Panc1 (cell line): ENCODE data around the gene TEF. TPM values are rescaled to one million over a fixed set of nuclear protein-coding genes. Genes with fewer than 3 reads are reported as not detected.

Source experiments
- ATAC-seq: fragments of 200-7000 bp; cut with Tn5 transposase; 2 replicates; pipeline ENCODE4 v1.9.1; 2020; ENCODE audit warnings: mild to moderate bottlenecking, moderate library complexity
- BruUV-seq: library from RNA; stranded (reverse); fragments of 400-500 nt; replicated peaks from 2 replicates; lab custom pipeline; 2021; lab: Mats Ljungman, UMichigan
- CTCF ChIA-PET: fragments of 300-600 bp; sonication (Branson Sonifier 250); formaldehyde crosslinking; loops from one replicate; lab custom pipeline; 2022; ENCODE audit warnings: antibody characterized with exemption; lab: Charles Lee
- POLR2A ChIA-PET: fragments of 300-600 bp; sonication (Branson Sonifier 250); formaldehyde crosslinking; loops from one replicate; lab custom pipeline; 2022; ENCODE audit warnings: antibody characterized with exemption; lab: Charles Lee
- DNase-seq: peaks from one replicate; pipeline ENCODE4 v3.0.0-alpha.2; 2010; ENCODE audit warnings: low read depth, low spot score
- H3K27ac ChIP-seq: 2 replicates; pipeline ENCODE4 v1.5.1; 2011; ENCODE audit warnings: mild to moderate bottlenecking, low read length, inconsistent platforms
- H3K27me3 ChIP-seq: fragments of 200-500 bp; sonication (Bioruptor generic); 2 replicates; pipeline ENCODE4 v1.6.0; 2014; ENCODE audit warnings: low read length, inconsistent platforms; ENCODE audit not compliant: control insufficient read depth, insufficient read depth
- H3K36me3 ChIP-seq: fragments of 200-500 bp; sonication (Bioruptor generic); 2 replicates; pipeline ENCODE4 v1.5.1; 2014; ENCODE audit warnings: inconsistent platforms, mild to moderate bottlenecking, low read length, moderate library complexity; ENCODE audit not compliant: control insufficient read depth, insufficient read depth
- H3K4me1 ChIP-seq: 2 replicates; pipeline ENCODE4 v1.5.1; 2011; ENCODE audit warnings: inconsistent platforms, mild to moderate bottlenecking, low read length, moderate library complexity; ENCODE audit not compliant: control insufficient read depth, insufficient read depth
- H3K4me3 ChIP-seq, 2 experiments: 2 replicates each; pipeline ENCODE4 v1.5.1; 2011 to 2012; ENCODE audit warnings: low read depth in 2 of 2, low read length in 2 of 2, mild to moderate bottlenecking in 2 of 2, inconsistent platforms in 1 of 2, moderate library complexity in 1 of 2
- H3K9me3 ChIP-seq: fragments of 200-500 bp; sonication (Bioruptor generic); 2 replicates; pipeline ENCODE4 v1.5.1; 2014; ENCODE audit warnings: low read depth, mild to moderate bottlenecking, inconsistent platforms, low read length, moderate library complexity; ENCODE audit not compliant: control insufficient read depth, insufficient read depth
- CTCF ChIP-seq: fragments of 450-650 bp; IDR thresholded peaks from 2 replicates; pipeline ENCODE4 v1.5.1; 2017; ENCODE audit warnings: mild to moderate bottlenecking
- POLR2AphosphoS5 ChIP-seq: IDR thresholded peaks from 2 replicates; pipeline ENCODE4 v1.6.1; 2012; ENCODE audit warnings: mild to moderate bottlenecking, low read depth, low read length, moderate library complexity
- REST ChIP-seq, 2 experiments: IDR thresholded peaks; 2 replicates each; pipeline ENCODE4 v1.6.1; 2011 to 2012; ENCODE audit warnings: low read depth in 2 of 2, control low read depth in 1 of 2, low read length in 1 of 2, mild to moderate bottlenecking in 1 of 2, moderate library complexity in 1 of 2; ENCODE audit not compliant: insufficient read depth in 1 of 2
- SIN3A ChIP-seq: IDR thresholded peaks from 2 replicates; pipeline ENCODE4 v1.6.1; 2012; ENCODE audit warnings: low read depth, mild to moderate bottlenecking, low read length, moderate library complexity, borderline replicate concordance; ENCODE audit not compliant: insufficient read depth
- TCF7L2 ChIP-seq: IDR thresholded peaks from 2 replicates; pipeline ENCODE4 v1.6.1; 2011; ENCODE audit warnings: mild to moderate bottlenecking, low read depth, low read length, inconsistent platforms
- in situ Hi-C: cut with HindIII; loops from 2 replicates; pipeline ENCODE4 v1.10.0; 2016; ENCODE audit warnings: low sequenced_read_pairs, low pct_unique_long_range_greater_than_20kb
- intact Hi-C: fragments of 100-400 bp; cut with micrococcal nuclease; formaldehyde crosslinking; loops from one replicate; pipeline ENCODE4 v1.10.0; 2022; ENCODE audit not compliant: unreplicated experiment
- total RNA-seq: library from RNA; stranded (reverse); gene quantifications from one replicate; pipeline ENCODE4 v1.2.1, GENCODE V29; 2021; ENCODE audit not compliant: unreplicated experiment

The TEF gene
- total RNA-seq, 1 experiment from 2014 or later, result 7.8 TPM

DNA sequence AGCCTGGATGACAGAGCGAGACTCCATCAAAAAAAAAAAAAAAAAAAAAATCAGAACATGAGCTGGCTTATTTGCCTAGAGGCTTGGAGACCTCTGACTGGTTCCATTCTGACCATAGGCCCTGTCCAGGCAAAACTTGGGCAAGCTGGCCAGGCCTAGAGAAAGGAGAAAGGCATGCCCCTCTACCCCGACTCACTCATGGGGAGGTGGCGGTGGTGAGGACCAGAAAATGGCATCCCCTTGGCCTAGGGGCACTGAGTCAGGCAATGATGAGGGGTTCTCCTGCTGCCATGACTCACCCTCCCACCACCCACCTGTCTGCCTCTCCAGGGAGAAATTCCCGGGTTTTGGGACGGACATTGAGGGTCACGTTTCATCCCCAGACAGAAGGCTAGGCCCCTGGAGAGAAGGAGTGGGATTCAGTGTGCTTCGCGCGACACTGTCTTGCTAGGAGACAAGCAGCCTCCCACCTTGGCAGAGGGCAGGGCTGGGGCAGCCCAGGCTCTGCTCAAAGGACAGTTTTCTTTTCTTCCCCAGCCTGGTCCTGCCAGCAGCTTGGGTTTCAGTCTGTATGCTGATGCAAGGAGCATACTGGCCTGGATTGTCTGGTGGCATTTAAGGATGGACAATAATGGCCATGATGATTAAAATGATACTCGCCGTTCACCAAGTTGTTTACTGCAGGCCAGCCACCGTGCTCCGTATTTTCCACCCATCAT, 47.6 kb downstream of the TEF start:
- in situ Hi-C loops, result no loop called here
- no peak overlapping the region for H3K4me3 ChIP-seq
- POLR2A ChIA-PET, result no interaction called here
- no peaks in the 10 kb centered on the region for H3K4me1 ChIP-seq
- CTCF ChIA-PET, result no interaction called here
- intact Hi-C loops, result no loop called here
- BruUV-seq, result no TSS peak
- no peaks in the 10 kb centered on the region for H3K9me3 ChIP-seq
- H3K36me3 ChIP-seq, result no peaks in the 10 kb centered on the region
- H3K27me3 ChIP-seq, result no peaks in the 10 kb centered on the region
- no peak for DNase-seq
- H3K27ac ChIP-seq, result no peak overlapping the region
- peak; percentile 60; the same call in 1 of the 2 replicates for ATAC-seq
- TF ChIP-seq TCF7L2 (no peak), REST (IDR thresholded peaks at IDR 0.05; ENCODE audit: insufficient read depth in 1 of 2, low read depth in 2 of 2, low read length in 1 of 2) (no peak), POLR2AphosphoS5 (no peak), CTCF (no peak), SIN3A (no peak)

DNA sequence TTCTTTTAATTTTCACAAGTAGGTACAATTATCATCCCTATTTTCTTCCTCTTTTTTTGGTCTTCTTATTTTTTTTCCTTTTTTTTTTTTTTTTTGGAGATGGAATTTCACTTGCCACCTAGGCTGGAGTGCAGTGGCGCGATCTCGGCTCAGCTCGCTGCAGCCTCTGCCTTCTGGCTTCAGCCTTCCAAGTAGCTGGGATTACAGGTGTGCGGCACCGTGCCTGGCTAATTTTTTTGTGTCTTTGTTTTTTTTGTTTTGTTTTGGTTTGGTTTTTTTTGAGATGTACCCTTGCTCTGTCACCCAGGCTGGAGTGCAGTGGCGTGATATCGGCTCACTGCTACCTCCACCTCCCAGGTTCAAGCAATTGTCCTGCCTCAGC, 48.2 kb downstream of the TEF start:
- no peaks in the 10 kb centered on the region for H3K4me1 ChIP-seq
- no peak for TF ChIP-seq REST (IDR thresholded peaks at IDR 0.05; ENCODE audit: insufficient read depth in 1 of 2, low read depth in 2 of 2, low read length in 1 of 2)
- TF ChIP-seq CTCF, result no peak
- no peak for TF ChIP-seq SIN3A
- no peak for TF ChIP-seq POLR2AphosphoS5
- no peak for TF ChIP-seq TCF7L2
- CTCF ChIA-PET, result no interaction called here
- no peak overlapping the region for H3K27ac ChIP-seq
- intact Hi-C loops, result no loop called here
- no peaks in the 10 kb centered on the region for H3K27me3 ChIP-seq
- no peaks in the 10 kb centered on the region for H3K9me3 ChIP-seq
- ATAC-seq (no peak), DNase-seq (no peak)
- no peak overlapping the region for H3K4me3 ChIP-seq
- BruUV-seq, result no TSS peak
- POLR2A ChIA-PET, result no interaction called here
- no peaks in the 10 kb centered on the region for H3K36me3 ChIP-seq
- in situ Hi-C loops, result no loop called here
